Measurements from ENCODE around the gene TRIM17.

TRIM17 gene

GRCh38 chr1:228378873-228379460 lies 37.7 kb downstream of the TRIM17 start:
- Histone ChIP-seq H3K4me1 (ENCODE audit: low read length) (no peaks in the 10 kb centered on the region), H3K9me3 (ENCODE audit: insufficient read depth, low read length) (no peaks in the 10 kb centered on the region), H4K20me1 (ENCODE audit: insufficient read depth, low read length) (no peaks in the 10 kb centered on the region), H3K27me3 (ENCODE audit: low read depth, low read length) (no peaks in the 10 kb centered on the region), H3K4me2 (ENCODE audit: low read length) (no peak overlapping the region), H2AFZ (ENCODE audit: low read depth, low read length) (no peak overlapping the region), H3K79me2 (ENCODE audit: low read length) (no peaks in the 10 kb centered on the region), H3K4me3 (ENCODE audit: low read length) (no peak overlapping the region), H3K27ac (ENCODE audit: low read length) (no peak overlapping the region), H3K9ac (ENCODE audit: low read length) (no peak overlapping the region), H3K36me3 (replicated peaks; ENCODE audit: low read depth, low read length) (no peaks in the 10 kb centered on the region)
- TF ChIP-seq, protein P1, sequence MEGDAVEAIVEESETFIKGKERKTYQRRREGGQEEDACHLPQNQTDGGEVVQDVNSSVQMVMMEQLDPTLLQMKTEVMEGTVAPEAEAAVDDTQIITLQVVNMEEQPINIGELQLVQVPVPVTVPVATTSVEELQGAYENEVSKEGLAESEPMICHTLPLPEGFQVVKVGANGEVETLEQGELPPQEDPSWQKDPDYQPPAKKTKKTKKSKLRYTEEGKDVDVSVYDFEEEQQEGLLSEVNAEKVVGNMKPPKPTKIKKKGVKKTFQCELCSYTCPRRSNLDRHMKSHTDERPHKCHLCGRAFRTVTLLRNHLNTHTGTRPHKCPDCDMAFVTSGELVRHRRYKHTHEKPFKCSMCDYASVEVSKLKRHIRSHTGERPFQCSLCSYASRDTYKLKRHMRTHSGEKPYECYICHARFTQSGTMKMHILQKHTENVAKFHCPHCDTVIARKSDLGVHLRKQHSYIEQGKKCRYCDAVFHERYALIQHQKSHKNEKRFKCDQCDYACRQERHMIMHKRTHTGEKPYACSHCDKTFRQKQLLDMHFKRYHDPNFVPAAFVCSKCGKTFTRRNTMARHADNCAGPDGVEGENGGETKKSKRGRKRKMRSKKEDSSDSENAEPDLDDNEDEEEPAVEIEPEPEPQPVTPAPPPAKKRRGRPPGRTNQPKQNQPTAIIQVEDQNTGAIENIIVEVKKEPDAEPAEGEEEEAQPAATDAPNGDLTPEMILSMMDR (IDR thresholded peaks at IDR 0.05; ENCODE audit: low read depth, low read length) = no peak
- TF ChIP-seq EZH2phosphoT487 (IDR thresholded peaks at IDR 0.05; ENCODE audit: low read depth) = no peak

GRCh38 chr1:228378090-228378872 lies 38.4 kb downstream of the TRIM17 start:
- H3K27ac ChIP-seq (ENCODE audit: low read length) = no peak overlapping the region
- H3K4me3 ChIP-seq (ENCODE audit: low read length) = no peak overlapping the region
- no peak overlapping the region for H2AFZ ChIP-seq (ENCODE audit: low read depth, low read length)
- TF ChIP-seq EZH2phosphoT487 (IDR thresholded peaks at IDR 0.05; ENCODE audit: low read depth) = no peak
- TF ChIP-seq, protein P1 (IDR thresholded peaks at IDR 0.05; ENCODE audit: low read depth, low read length) = no peak
- H3K79me2 ChIP-seq (ENCODE audit: low read length) = no peaks in the 10 kb centered on the region
- no peaks in the 10 kb centered on the region for H3K4me1 ChIP-seq (ENCODE audit: low read length)
- H3K36me3 ChIP-seq (replicated peaks; ENCODE audit: low read depth, low read length) = no peaks in the 10 kb centered on the region
- H4K20me1 ChIP-seq (ENCODE audit: insufficient read depth, low read length) = no peaks in the 10 kb centered on the region
- H3K27me3 ChIP-seq (ENCODE audit: low read depth, low read length) = no peaks in the 10 kb centered on the region
- no peak overlapping the region for H3K4me2 ChIP-seq (ENCODE audit: low read length)
- H3K9me3 ChIP-seq (ENCODE audit: insufficient read depth, low read length) = no peaks in the 10 kb centered on the region
- no peak overlapping the region for H3K9ac ChIP-seq (ENCODE audit: low read length)

DNA sequence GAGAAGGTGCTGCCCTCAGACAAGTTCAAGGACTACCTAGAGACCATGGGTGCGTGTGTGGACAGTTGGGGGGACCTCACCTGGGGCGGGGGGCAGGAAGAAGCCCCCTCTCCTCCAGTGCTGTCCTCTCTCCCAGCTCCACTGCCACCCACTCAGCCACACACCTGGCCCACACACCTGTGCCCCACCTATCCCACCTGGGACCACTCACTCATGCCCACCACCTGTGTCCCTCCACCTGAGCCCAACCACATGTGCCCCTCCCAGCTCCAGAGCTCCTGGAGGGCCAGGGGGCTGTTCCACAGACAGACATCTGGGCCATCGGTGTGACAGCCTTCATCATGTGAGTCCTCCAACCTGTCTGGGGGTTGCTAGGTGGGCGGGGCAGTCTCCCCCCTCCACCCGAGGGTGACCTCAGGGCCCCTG lies 39.0 kb downstream of the TRIM17 start:
- H3K9me3 ChIP-seq (ENCODE audit: insufficient read depth, low read length) = no peaks in the 10 kb centered on the region
- TF ChIP-seq, protein P1 (IDR thresholded peaks at IDR 0.05; ENCODE audit: low read depth, low read length) = no peak
- no peak for TF ChIP-seq EZH2phosphoT487 (IDR thresholded peaks at IDR 0.05; ENCODE audit: low read depth)
- H3K4me2 ChIP-seq (ENCODE audit: low read length) = no peak overlapping the region
- no peak overlapping the region for H3K9ac ChIP-seq (ENCODE audit: low read length)
- no peaks in the 10 kb centered on the region for H4K20me1 ChIP-seq (ENCODE audit: insufficient read depth, low read length)
- H3K36me3 ChIP-seq (replicated peaks; ENCODE audit: low read depth, low read length) = no peaks in the 10 kb centered on the region
- H3K4me3 ChIP-seq (ENCODE audit: low read length) = no peak overlapping the region
- H3K79me2 ChIP-seq (ENCODE audit: low read length) = no peaks in the 10 kb centered on the region
- H3K27ac ChIP-seq (ENCODE audit: low read length) = no peak overlapping the region
- no peaks in the 10 kb centered on the region for H3K27me3 ChIP-seq (ENCODE audit: low read depth, low read length)
- H3K4me1 ChIP-seq (ENCODE audit: low read length) = peaks cover 4% of the 10 kb centered on the region
- no peak overlapping the region for H2AFZ ChIP-seq (ENCODE audit: low read depth, low read length)
